ENCODE measurements around the gene CARF. TPM values are rescaled to one million over a fixed set of nuclear protein-coding genes. Genes with fewer than 3 reads are reported as not detected.

CARF gene
- total RNA-seq, 1 experiment from 2014 or later: 4.2 TPM

DNA sequence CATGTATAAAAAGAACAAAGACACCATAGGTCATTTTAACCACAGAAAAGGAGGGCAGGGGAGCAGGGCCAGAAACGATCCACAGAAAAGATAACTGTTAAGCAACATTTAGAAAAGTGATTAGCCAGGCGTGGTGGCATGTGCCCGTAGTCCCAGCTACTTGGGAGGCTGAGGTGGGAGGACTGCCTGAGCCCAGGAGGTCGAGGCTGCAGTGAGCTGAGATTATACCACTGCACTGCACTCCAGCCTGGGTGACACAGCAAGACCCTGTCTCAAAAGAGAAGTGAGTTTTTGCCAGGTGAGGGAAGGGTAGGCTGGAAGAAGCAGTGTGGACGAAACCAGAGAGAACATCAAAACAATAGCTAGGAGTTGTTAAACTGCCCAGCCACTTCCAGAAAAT, 3.9 kb upstream of the CARF start:
- Histone ChIP-seq H3K4me2 (ENCODE audit: insufficient read depth, insufficient read length, low read length) (no peak overlapping the region), H3K56ac (ENCODE audit: insufficient read length, low read depth, low read length) (no peak overlapping the region), H4K20me1 (ENCODE audit: control insufficient read depth, insufficient read depth, insufficient read length) (no peaks in the 10 kb centered on the region), H3K23me2 (ENCODE audit: insufficient read length, low read depth, low read length, poor library complexity, severe bottlenecking) (no peaks in the 10 kb centered on the region), H3K79me2 (ENCODE audit: insufficient read depth, low read length) (peaks cover 32% of the 10 kb centered on the region; the same call in 1 of the 2 replicates), H3K4ac (ENCODE audit: low read depth, low read length) (no peak overlapping the region), H3K79me1 (ENCODE audit: insufficient read depth, low read depth, low read length, poor library complexity, severe bottlenecking) (peaks cover 5% of the 10 kb centered on the region), H3K14ac (ENCODE audit: insufficient read depth, low read length) (no peak overlapping the region), H4K5ac (ENCODE audit: insufficient read length, low read depth, low read length) (no peak overlapping the region), H2AFZ (ENCODE audit: low read length) (no peak overlapping the region), H2BK12ac (ENCODE audit: insufficient read length, low read depth, low read length) (no peak overlapping the region), H3K27me3 (ENCODE audit: insufficient read depth, low read length) (no peaks in the 10 kb centered on the region), H2BK20ac (ENCODE audit: low read depth, low read length, poor library complexity, severe bottlenecking) (no peak overlapping the region), H2BK15ac (ENCODE audit: low read depth, low read length) (no peak overlapping the region), H2AK5ac (ENCODE audit: insufficient read length, low read length) (no peak overlapping the region), H3T11ph (ENCODE audit: low read length) (no peak overlapping the region), H2BK120ac (ENCODE audit: low read depth, low read length, poor library complexity, severe bottlenecking) (no peak overlapping the region), H3K23ac (ENCODE audit: insufficient read length, low read depth, low read length) (no peak overlapping the region), H4K91ac (ENCODE audit: insufficient read length, low read depth, low read length) (no peak overlapping the region), H3K9ac (ENCODE audit: extremely low read depth, insufficient read length, low read length) (no peak overlapping the region), H2BK5ac (ENCODE audit: insufficient read length, low read length) (no peak overlapping the region), H3K27ac (ENCODE audit: insufficient read length, low read depth, low read length) (no peak overlapping the region), H3K18ac (ENCODE audit: insufficient read length, low read depth, low read length) (no peak overlapping the region), H4K8ac (replicated peaks; ENCODE audit: insufficient read length, low read depth, low read length) (no peak overlapping the region), H3K9me3 (ENCODE audit: control insufficient read depth, low read depth, low read length) (no peaks in the 10 kb centered on the region), H3K4me1 (ENCODE audit: insufficient read depth, low read length) (no peaks in the 10 kb centered on the region)
- peaks cover 3 to 8% of the 10 kb centered on the region in 2 experiments; a peak in 4 of 5 replicates for H3K9me3 Mint-ChIP-seq
- H3K27me3 Mint-ChIP-seq (ENCODE audit: low read depth): no peaks in the 10 kb centered on the region
- no peak overlapping the region for H3K4me3 Mint-ChIP-seq
- H3K4me1 Mint-ChIP-seq: peaks cover 13 to 17% of the 10 kb centered on the region in 2 experiments; a peak in 3 of 4 replicates
- peaks cover 46 to 54% (median 47%) of the 10 kb centered on the region in 3 experiments for H3K36me3 Mint-ChIP-seq (ENCODE audit: insufficient read depth in 1 of 3, low read depth in 3 of 3)
- no CpG with 5 or more reads among the region's 5 CpGs for WGBS (ENCODE audit: extremely low coverage, insufficient read length, low lambda C conversion rate)
- peak overlapping the region in 1 of 3 experiments; percentile 53; a peak in 2 of 7 replicates for H3K27ac Mint-ChIP-seq
- TF ChIP-seq, protein P1, sequence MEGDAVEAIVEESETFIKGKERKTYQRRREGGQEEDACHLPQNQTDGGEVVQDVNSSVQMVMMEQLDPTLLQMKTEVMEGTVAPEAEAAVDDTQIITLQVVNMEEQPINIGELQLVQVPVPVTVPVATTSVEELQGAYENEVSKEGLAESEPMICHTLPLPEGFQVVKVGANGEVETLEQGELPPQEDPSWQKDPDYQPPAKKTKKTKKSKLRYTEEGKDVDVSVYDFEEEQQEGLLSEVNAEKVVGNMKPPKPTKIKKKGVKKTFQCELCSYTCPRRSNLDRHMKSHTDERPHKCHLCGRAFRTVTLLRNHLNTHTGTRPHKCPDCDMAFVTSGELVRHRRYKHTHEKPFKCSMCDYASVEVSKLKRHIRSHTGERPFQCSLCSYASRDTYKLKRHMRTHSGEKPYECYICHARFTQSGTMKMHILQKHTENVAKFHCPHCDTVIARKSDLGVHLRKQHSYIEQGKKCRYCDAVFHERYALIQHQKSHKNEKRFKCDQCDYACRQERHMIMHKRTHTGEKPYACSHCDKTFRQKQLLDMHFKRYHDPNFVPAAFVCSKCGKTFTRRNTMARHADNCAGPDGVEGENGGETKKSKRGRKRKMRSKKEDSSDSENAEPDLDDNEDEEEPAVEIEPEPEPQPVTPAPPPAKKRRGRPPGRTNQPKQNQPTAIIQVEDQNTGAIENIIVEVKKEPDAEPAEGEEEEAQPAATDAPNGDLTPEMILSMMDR (conservative IDR thresholded peaks at IDR 0.05): no peak
- DNase-seq: no peak
